ENCODE data around the gene MMP24OS. TPM values are rescaled to one million over a fixed set of nuclear protein-coding genes. Genes with fewer than 3 reads are reported as not detected.

Gene MMP24OS
- total and polyA plus RNA-seq, 2 donors (not counting 3 experiments of a cell fraction or from before 2014, with no cell fraction given), result 35.1 to 55.6 TPM

- ChIA-PET CTCF (interaction anchor here (1.0 to 1.4 kb wide), 2 partner anchors 107 to 156 kb away, joined by 3 to 5 read pairs; no protein-coding TSS in a partner anchor), POLR2A (no interaction called here)
- TF ChIP-seq JUN (IDR thresholded peaks at IDR 0.05; ENCODE audit: borderline replicate concordance, insufficient read depth, insufficient read length, low read depth) (no peak), POLR2AphosphoS5 (IDR thresholded peaks at IDR 0.05; ENCODE audit: insufficient read depth, low read depth, low read length) (no peak), CTCF (IDR thresholded peaks at IDR 0.05; ENCODE audit: extremely low read depth in 1 of 2, insufficient read depth in 1 of 2, low read depth in 1 of 2, low read length in 2 of 2) (no peak), MAX (IDR thresholded peaks at IDR 0.05; ENCODE audit: insufficient read depth, insufficient read length) (no peak), EZH2 (IDR thresholded peaks at IDR 0.05; ENCODE audit: borderline replicate concordance, low read depth, low read length, severe bottlenecking) (no peak), GATA2 (IDR thresholded peaks at IDR 0.05; ENCODE audit: insufficient read depth, insufficient read length, low read depth, low read length) (no peak), MYC (IDR thresholded peaks at IDR 0.05; ENCODE audit: low read depth, low read length) (no peak), POLR2A (IDR thresholded peaks at IDR 0.05; ENCODE audit: low read depth, low read length) (no peak), FOS (IDR thresholded peaks at IDR 0.05; ENCODE audit: borderline replicate concordance, insufficient read depth, low read length) (no peak)
- Histone ChIP-seq H3K79me2 (ENCODE audit: control insufficient read depth, insufficient read depth, low read length) (no peaks in the 10 kb centered on the region), H3K4me2 (ENCODE audit: insufficient read depth, low read length) (no peak overlapping the region), H4K20me1 (replicated peaks; ENCODE audit: control insufficient read depth, extremely low read depth, insufficient read depth, low read length) (no peaks in the 10 kb centered on the region), H3K36me3 (ENCODE audit: control insufficient read depth in 2 of 2, extremely low read depth in 1 of 2, insufficient read depth in 2 of 2, low read length in 2 of 2) (no peaks in the 10 kb centered on the region), H3K4me3 (replicated peaks in 1 of 3; ENCODE audit: insufficient read depth in 1 of 3, low read depth in 1 of 3, low read length in 3 of 3) (no peak overlapping the region), H3K9me1 (replicated peaks; ENCODE audit: control insufficient read depth, extremely low read depth, insufficient read depth, low read length) (no peaks in the 10 kb centered on the region), H3K27ac (ENCODE audit: insufficient read depth, low read depth, low read length) (no peak overlapping the region), H3K4me1 (ENCODE audit: control insufficient read depth, extremely low read depth, insufficient read depth, low read length) (no peaks in the 10 kb centered on the region), H3K27me3 (ENCODE audit: control insufficient read depth in 2 of 2, insufficient read depth in 2 of 2, low read length in 2 of 2) (peaks cover 0 to 4% of the 10 kb centered on the region in 2 experiments), H2AFZ (ENCODE audit: low read depth, low read length) (no peak overlapping the region), H3K9me3 (replicated peaks; ENCODE audit: control insufficient read depth, insufficient read depth, low read length) (no peaks in the 10 kb centered on the region), H3K9ac (replicated peaks; ENCODE audit: extremely low read depth, insufficient read depth, low read length) (no peak overlapping the region)
- no peak for DNase-seq (ENCODE audit: low read depth, low spot score)
- BruUV-seq (replicated peaks), result no TSS peak
- intact Hi-C loops (cut with micrococcal nuclease), result no loop called here
- FAIRE-seq, result no peak
- dilution Hi-C loops (cut with MboI; ENCODE audit: extremely low pct_ligation_motif_present, low sequenced_read_pairs), result loop anchor here (25.0 kb wide), 1 partner anchor 415 kb away; the partner anchor contains the start of gene NCOA6
These were observed 25.9 kb downstream of the MMP24OS start for GRCh38 chr20:35252037-35252461.
